T-helper 17 cell (primary cell): ENCODE results near the gene CDH4. TPM values are rescaled to one million over a fixed set of nuclear protein-coding genes. Genes with fewer than 3 reads are reported as not detected.

Experiments used
- ATAC-seq: fragments of 150-1000 bp; cut with Tn5 transposase; 2 replicates; pipeline ENCODE4 v1.10.0; 2021; ENCODE audit warnings: mild to moderate bottlenecking, moderate library complexity
- DNase-seq, 3 donors: peaks; one replicate each; pipeline versions ENCODE4 v3.0.0 to v3.0.0-alpha.2; 2020 to 2021
- H3K9me3 ChIP-seq: one replicate; pipeline ENCODE4 v1.7.0; 2013; ENCODE audit warnings: low read length, mild to moderate bottlenecking; ENCODE audit not compliant: control insufficient read depth, poor library complexity, severe bottlenecking
- H3K27ac Mint-ChIP-seq: one replicate; pipeline ENCODE4 v1.8.0; 2022; ENCODE audit warnings: mild to moderate bottlenecking, moderate library complexity, mixed read lengths
- H3K27me3 Mint-ChIP-seq: one replicate; pipeline ENCODE4 v1.8.0; 2022; ENCODE audit warnings: mixed read lengths
- H3K36me3 Mint-ChIP-seq: one replicate; pipeline ENCODE4 v1.8.0; 2022; ENCODE audit warnings: low read depth, mixed read lengths
- H3K4me1 Mint-ChIP-seq: one replicate; pipeline ENCODE4 v1.8.0; 2022; ENCODE audit warnings: mild to moderate bottlenecking, mixed read lengths
- H3K4me3 Mint-ChIP-seq: one replicate; pipeline ENCODE4 v1.8.0; 2022; ENCODE audit warnings: mild to moderate bottlenecking, moderate library complexity, mixed read lengths
- total RNA-seq, 4 donors: library from RNA in 2 of 4; stranded (reverse) in 2 of 4; gene quantifications; one replicate each; pipeline ENCODE4 v1.2.3 and lab custom pipeline; 2022 to 2026

CDH4 gene
- total RNA-seq, 2 donors from 2014 or later = 0.55 to 0.67 TPM

GRCh38 chr20:61722146-61722678, 470.2 kb downstream of the CDH4 start:
- H3K4me3 Mint-ChIP-seq = no peak overlapping the region
- DNase-seq = no peak
- H3K4me1 Mint-ChIP-seq = peaks cover 4% of the 10 kb centered on the region
- H3K9me3 ChIP-seq = no peaks in the 10 kb centered on the region
- no peaks in the 10 kb centered on the region for H3K36me3 Mint-ChIP-seq
- ATAC-seq = no peak
- H3K27me3 Mint-ChIP-seq = no peaks in the 10 kb centered on the region
- H3K27ac Mint-ChIP-seq = no peak overlapping the region

GRCh38 chr20:61723529-61724257, 471.6 kb downstream of the CDH4 start:
- ATAC-seq (no peak), DNase-seq (no peak)
- Mint-ChIP-seq H3K4me3 (no peak overlapping the region), H3K27ac (no peak overlapping the region), H3K36me3 (no peaks in the 10 kb centered on the region), H3K27me3 (no peaks in the 10 kb centered on the region), H3K4me1 (peaks cover 4% of the 10 kb centered on the region)
- H3K9me3 ChIP-seq = no peaks in the 10 kb centered on the region

- Mint-ChIP-seq H3K4me1 (peaks cover 2% of the 10 kb centered on the region), H3K4me3 (no peak overlapping the region), H3K27me3 (no peaks in the 10 kb centered on the region), H3K27ac (no peak overlapping the region), H3K36me3 (no peaks in the 10 kb centered on the region)
- ATAC-seq (no peak), DNase-seq (no peak)
- no peaks in the 10 kb centered on the region for H3K9me3 ChIP-seq
These were observed 472.3 kb downstream of the CDH4 start for GRCh38 chr20:61724376-61724775.

GRCh38 chr20:61725145-61725544, 473.1 kb downstream of the CDH4 start:
- H3K36me3 Mint-ChIP-seq = no peaks in the 10 kb centered on the region
- no peaks in the 10 kb centered on the region for H3K27me3 Mint-ChIP-seq
- H3K4me1 Mint-ChIP-seq = no peaks in the 10 kb centered on the region
- no peak overlapping the region for H3K4me3 Mint-ChIP-seq
- ATAC-seq (no peak), DNase-seq (no peak)
- no peaks in the 10 kb centered on the region for H3K9me3 ChIP-seq
- H3K27ac Mint-ChIP-seq = no peak overlapping the region

GRCh38 chr20:61725966-61726365, 473.9 kb downstream of the CDH4 start:
- H3K9me3 ChIP-seq = no peaks in the 10 kb centered on the region
- ATAC-seq (no peak), DNase-seq (no peak)
- Mint-ChIP-seq H3K4me3 (no peak overlapping the region), H3K4me1 (no peaks in the 10 kb centered on the region), H3K36me3 (no peaks in the 10 kb centered on the region), H3K27ac (no peak overlapping the region), H3K27me3 (no peaks in the 10 kb centered on the region)

GRCh38 chr20:61726979-61727378, 474.9 kb downstream of the CDH4 start:
- DNase-seq = no peak
- Mint-ChIP-seq H3K27ac (no peak overlapping the region), H3K27me3 (no peaks in the 10 kb centered on the region), H3K4me1 (no peaks in the 10 kb centered on the region), H3K36me3 (no peaks in the 10 kb centered on the region), H3K4me3 (no peak overlapping the region)
- no peaks in the 10 kb centered on the region for H3K9me3 ChIP-seq
- ATAC-seq = no peak

GRCh38 chr20:61727761-61728160, 475.7 kb downstream of the CDH4 start:
- Mint-ChIP-seq H3K4me1 (no peaks in the 10 kb centered on the region), H3K36me3 (no peaks in the 10 kb centered on the region), H3K27me3 (no peaks in the 10 kb centered on the region), H3K27ac (no peak overlapping the region), H3K4me3 (no peak overlapping the region)
- no peaks in the 10 kb centered on the region for H3K9me3 ChIP-seq
- DNase-seq = no peak
- ATAC-seq = no peak

GRCh38 chr20:61728326-61728725, 476.3 kb downstream of the CDH4 start:
- no peak for DNase-seq
- H3K4me1 Mint-ChIP-seq = no peaks in the 10 kb centered on the region
- ATAC-seq = no peak
- H3K4me3 Mint-ChIP-seq = no peak overlapping the region
- H3K36me3 Mint-ChIP-seq = no peaks in the 10 kb centered on the region
- H3K27me3 Mint-ChIP-seq = no peaks in the 10 kb centered on the region
- H3K9me3 ChIP-seq = no peaks in the 10 kb centered on the region
- H3K27ac Mint-ChIP-seq = no peak overlapping the region

- no peaks in the 10 kb centered on the region for H3K27me3 Mint-ChIP-seq
- H3K27ac Mint-ChIP-seq = no peak overlapping the region
- no peak for ATAC-seq
- DNase-seq = no peak
- H3K36me3 Mint-ChIP-seq = no peaks in the 10 kb centered on the region
- H3K9me3 ChIP-seq = no peaks in the 10 kb centered on the region
- no peak overlapping the region for H3K4me3 Mint-ChIP-seq
- H3K4me1 Mint-ChIP-seq = no peaks in the 10 kb centered on the region
These were observed 477.0 kb downstream of the CDH4 start for GRCh38 chr20:61728786-61729770.

- no peaks in the 10 kb centered on the region for H3K9me3 ChIP-seq
- Mint-ChIP-seq H3K4me3 (no peak overlapping the region), H3K27ac (no peak overlapping the region), H3K36me3 (no peaks in the 10 kb centered on the region), H3K4me1 (peaks cover 2% of the 10 kb centered on the region), H3K27me3 (no peaks in the 10 kb centered on the region)
- DNase-seq (no peak), ATAC-seq (no peak)
These were observed 478.7 kb downstream of the CDH4 start for GRCh38 chr20:61730631-61731362.

- Mint-ChIP-seq H3K4me1 (peaks cover 2% of the 10 kb centered on the region), H3K27me3 (no peaks in the 10 kb centered on the region), H3K27ac (no peak overlapping the region), H3K36me3 (no peaks in the 10 kb centered on the region), H3K4me3 (no peak overlapping the region)
- ATAC-seq (no peak), DNase-seq (no peak)
- H3K9me3 ChIP-seq = no peaks in the 10 kb centered on the region
These were observed 479.5 kb downstream of the CDH4 start for GRCh38 chr20:61731363-61732181.

- H3K9me3 ChIP-seq = no peaks in the 10 kb centered on the region
- ATAC-seq = no peak
- no peak overlapping the region for H3K4me3 Mint-ChIP-seq
- H3K4me1 Mint-ChIP-seq = peaks cover 2% of the 10 kb centered on the region
- H3K27me3 Mint-ChIP-seq = no peaks in the 10 kb centered on the region
- no peaks in the 10 kb centered on the region for H3K36me3 Mint-ChIP-seq
- H3K27ac Mint-ChIP-seq = no peak overlapping the region
- DNase-seq = no peak
These were observed 480.6 kb downstream of the CDH4 start for GRCh38 chr20:61732511-61733210.
